H1 (cell line): ENCODE measurements around the gene ZNF106. TPM values are rescaled to one million over a fixed set of nuclear protein-coding genes. Genes with fewer than 3 reads are reported as not detected.

Experiments used
- CTCF ChIA-PET: fragments of 300-600 bp; sonication (Branson Sonifier 250); formaldehyde crosslinking; loops from one replicate; lab custom pipeline; 2021; ENCODE audit not compliant: partially characterized antibody; lab: Charles Lee
- POLR2A ChIA-PET: fragments of 300-600 bp; sonication (Branson Sonifier 250); formaldehyde crosslinking; loops from one replicate; lab custom pipeline; 2021; ENCODE audit warnings: inconsistent platforms; ENCODE audit not compliant: partially characterized antibody; lab: Charles Lee
- DNase-seq, 2 experiments: peaks; one replicate each; pipeline versions ENCODE4 v3.0.0 to v3.0.0-alpha.2; 2010 to 2022; ENCODE audit warnings: low spot score in 2 of 2, low read depth in 1 of 2, mixed read lengths in 1 of 2
- FAIRE-seq: peaks from 2 replicates; lab custom pipeline; 2011; peaks lifted over from hg19 to GRCh38; lab: Jason Lieb, UNC
- H2AFZ ChIP-seq: 2 replicates; pipeline ENCODE4 v1.8.1; 2012; ENCODE audit warnings: low read length, inconsistent platforms
- H2AK5ac ChIP-seq: 2 replicates; pipeline ENCODE4 v1.6.1; 2013; ENCODE audit warnings: low read depth, low read length
- H2BK120ac ChIP-seq: replicated peaks from 2 replicates; pipeline ENCODE3; 2013; ENCODE audit warnings: low read depth, low read length, inconsistent platforms
- H2BK12ac ChIP-seq: 2 replicates; pipeline ENCODE4 v1.6.1; 2013; ENCODE audit warnings: low read depth, low read length
- H2BK15ac ChIP-seq: 2 replicates; pipeline ENCODE4 v1.6.1; 2013; ENCODE audit warnings: low read length
- H2BK20ac ChIP-seq: 2 replicates; pipeline ENCODE4 v1.6.1; 2013; ENCODE audit warnings: low read length
- H2BK5ac ChIP-seq: 2 replicates; pipeline ENCODE4 v1.6.1; 2013; ENCODE audit warnings: low read depth, low read length
- H3K14ac ChIP-seq: 2 replicates; pipeline ENCODE4 v1.6.1; 2013; ENCODE audit warnings: inconsistent platforms; ENCODE audit not compliant: insufficient read length
- H3K18ac ChIP-seq: 2 replicates; pipeline ENCODE4 v1.6.1; 2013; ENCODE audit warnings: low read length; ENCODE audit errors: extremely low read depth
- H3K23ac ChIP-seq: 2 replicates; pipeline ENCODE4 v1.6.1; 2013; ENCODE audit warnings: inconsistent platforms; ENCODE audit not compliant: insufficient read length
- H3K23me2 ChIP-seq: 2 replicates; pipeline ENCODE4 v1.6.1; 2013; ENCODE audit warnings: low read depth, low read length
- H3K27ac ChIP-seq: 2 replicates; pipeline ENCODE4 v1.6.1; 2011; ENCODE audit warnings: low read depth, low read length, inconsistent platforms
- H3K27me3 ChIP-seq, 4 experiments: replicated peaks in 1 of 4; 1 replicate in 1 of 4; 2 replicates in 3 of 4; pipeline versions ENCODE4 v1.6.1 to v1.8.1; 2011 to 2013; ENCODE audit warnings: low read length in 3 of 4, mild to moderate bottlenecking in 3 of 4, inconsistent platforms in 2 of 4, mixed read lengths in 2 of 4, moderate library complexity in 1 of 4; ENCODE audit not compliant: control insufficient read depth in 3 of 4, insufficient read depth in 3 of 4; ENCODE audit errors: extremely low read depth in 1 of 4
- H3K36me3 ChIP-seq, 4 experiments: 2 replicates each; pipeline versions ENCODE4 v1.6.1 to v1.8.1; 2011 to 2013; ENCODE audit warnings: mild to moderate bottlenecking in 4 of 4, low read length in 3 of 4, moderate library complexity in 2 of 4, control low read depth in 1 of 4, inconsistent platforms in 1 of 4; ENCODE audit not compliant: insufficient read depth in 4 of 4, control insufficient read depth in 2 of 4
- H3K4ac ChIP-seq: replicated peaks from 2 replicates; pipeline ENCODE3; 2013; ENCODE audit warnings: low read length, low read depth, mixed read lengths, inconsistent platforms; ENCODE audit not compliant: insufficient read length
- H3K4me1 ChIP-seq, 4 experiments: replicated peaks in 1 of 4; 1 replicate in 1 of 4; 2 replicates in 3 of 4; pipeline versions ENCODE4 v1.6.1 to v1.8.1; 2011 to 2013; ENCODE audit warnings: low read length in 3 of 4, inconsistent platforms in 2 of 4, mixed read lengths in 1 of 4; ENCODE audit not compliant: insufficient read depth in 4 of 4, control insufficient read depth in 3 of 4
- H3K4me2 ChIP-seq, 2 experiments: 2 replicates each; pipeline versions ENCODE4 v1.6.1 to v1.8.1; 2011 to 2013; ENCODE audit warnings: low read depth in 2 of 2, low read length in 2 of 2, control low read depth in 1 of 2, inconsistent platforms in 1 of 2, mild to moderate bottlenecking in 1 of 2; ENCODE audit not compliant: insufficient read depth in 1 of 2
- H3K4me3 ChIP-seq, 4 experiments: fragments of 200-600, 300-600 bp in 1 of 4; sonication (generic), shearing (Covaris generic), sonication (Bioruptor Twin) in 1 of 4; 2 replicates each; pipeline versions ENCODE4 v1.5.1 to v1.8.1; 2011 to 2016; ENCODE audit warnings: low read length in 4 of 4, low read depth in 3 of 4, control low read depth in 2 of 4, inconsistent platforms in 2 of 4, mild to moderate bottlenecking in 2 of 4, mixed read lengths in 1 of 4, moderate library complexity in 1 of 4; ENCODE audit not compliant: insufficient read depth in 2 of 4; ENCODE audit errors: extremely low read depth in 1 of 4
- H3K56ac ChIP-seq: replicated peaks from 2 replicates; pipeline ENCODE3; 2013; ENCODE audit warnings: low read depth, mild to moderate bottlenecking, mixed read lengths, low read length, inconsistent platforms; ENCODE audit not compliant: insufficient read length
- H3K79me1 ChIP-seq: 2 replicates; pipeline ENCODE4 v1.6.1; 2013; ENCODE audit warnings: low read depth, low read length, control low read depth
- H3K79me2 ChIP-seq, 2 experiments: 2 replicates each; pipeline versions ENCODE4 v1.6.1 to v1.8.1; 2012 to 2013; ENCODE audit warnings: low read length in 2 of 2, mild to moderate bottlenecking in 2 of 2, inconsistent platforms in 1 of 2; ENCODE audit not compliant: insufficient read depth in 2 of 2, control insufficient read depth in 1 of 2
- H3K9ac ChIP-seq, 4 experiments: replicated peaks in 1 of 4; 1 replicate in 1 of 4; 2 replicates in 3 of 4; pipeline versions ENCODE4 v1.6.1 to v1.8.1; 2011 to 2013; ENCODE audit warnings: low read depth in 3 of 4, low read length in 3 of 4, control low read depth in 2 of 4, mild to moderate bottlenecking in 2 of 4, moderate library complexity in 2 of 4, inconsistent platforms in 1 of 4; ENCODE audit errors: extremely low read depth in 1 of 4
- H3K9me3 ChIP-seq, 2 experiments: 2 replicates each; pipeline versions ENCODE4 v1.6.1 to v1.8.1; 2012 to 2013; ENCODE audit warnings: mild to moderate bottlenecking in 2 of 2, moderate library complexity in 2 of 2, control low read depth in 1 of 2, inconsistent platforms in 1 of 2, low read depth in 1 of 2, low read length in 1 of 2, mixed read lengths in 1 of 2; ENCODE audit not compliant: insufficient read depth in 2 of 2
- H4K20me1 ChIP-seq, 2 experiments: replicated peaks in 1 of 2; 2 replicates each; pipeline versions ENCODE3 to v1.8.1; 2011 to 2013; ENCODE audit warnings: inconsistent platforms in 2 of 2, low read length in 2 of 2, mild to moderate bottlenecking in 1 of 2; ENCODE audit not compliant: insufficient read depth in 2 of 2, control insufficient read depth in 1 of 2
- H4K5ac ChIP-seq: 2 replicates; pipeline ENCODE4 v1.6.1; 2013; ENCODE audit warnings: low read length, low read depth, mixed read lengths, inconsistent platforms; ENCODE audit not compliant: insufficient read length
- H4K8ac ChIP-seq: 2 replicates; pipeline ENCODE4 v1.8.0; 2013; ENCODE audit warnings: mild to moderate bottlenecking, moderate library complexity, low read length, inconsistent platforms; ENCODE audit not compliant: insufficient read depth; ENCODE audit errors: extremely low read depth
- H4K91ac ChIP-seq: replicated peaks from 2 replicates; pipeline ENCODE3; 2013; ENCODE audit warnings: low read length, mixed read lengths, inconsistent platforms; ENCODE audit not compliant: insufficient read length
- EGR1 ChIP-seq: IDR thresholded peaks from 2 replicates; pipeline ENCODE4 v1.6.1; 2011; ENCODE audit warnings: low read depth, low read length, borderline replicate concordance
- POLR2A ChIP-seq, 2 experiments: IDR thresholded peaks; 1 replicate in 1 of 2; 2 replicates in 1 of 2; pipeline ENCODE4 v1.6.1; 2011; ENCODE audit warnings: low read depth in 2 of 2, low read length in 2 of 2, mild to moderate bottlenecking in 2 of 2; ENCODE audit errors: control extremely low read depth in 1 of 2
- TCF12 ChIP-seq: IDR thresholded peaks from 2 replicates; pipeline ENCODE4 v1.6.1; 2011; ENCODE audit warnings: low read depth, mild to moderate bottlenecking, low read length
- TEAD4 ChIP-seq: IDR thresholded peaks from 2 replicates; pipeline ENCODE4 v1.6.1; 2012; ENCODE audit warnings: low read depth, low read length, inconsistent platforms, mixed read lengths
- WGBS, 2 experiments: shearing (Covaris generic) in 1 of 2; methylation state at CpG; one replicate each; pipeline versions ENCODE4 v1.1.6 to v1.1.7; 2013 to 2015; ENCODE audit warnings: low lambda C conversion rate in 2 of 2, mixed read lengths in 2 of 2, inconsistent platforms in 1 of 2, low coverage in 1 of 2, missing lambda C conversion rate in 1 of 2; ENCODE audit not compliant: insufficient replicate concordance in 2 of 2, insufficient coverage in 1 of 2, insufficient read length in 1 of 2; ENCODE audit errors: extremely low coverage in 1 of 2, missing lambda C conversion rate in 1 of 2; 5-methylcytosine and 5-hydroxymethylcytosine counted together
- polyA plus RNA-seq, 7 experiments: library from polyadenylated mRNA; depleted of rRNA in 3 of 7; stranded (reverse) in 5 of 7; unstranded in 2 of 7; fragments of >200 nt in 5 of 7; fragments of 200-250 nt in 2 of 7; gene quantifications; 1 replicate in 5 of 7; 2 replicates in 1 of 7; 4 replicates in 1 of 7; pipeline versions ENCODE4 v1.2.1 to v1.2.3, GENCODE V29; 2011 to 2013; ENCODE audit warnings: missing spikeins in 2 of 7, mixed read lengths in 2 of 7
- total RNA-seq: library from RNA; stranded (reverse); fragmentation: NEBNext Ultra II Directional; extraction: Animal tissue kit (Norgen Biotek cat#: 25700); gene quantifications from 2 replicates; pipeline ENCODE4 v1.2.1, GENCODE V29; 2021

Gene ZNF106
- total and polyA plus RNA-seq, 2 of the 8 experiments (the other 6 are each of a cell fraction or from before 2014, with no cell fraction given): 18.2 to 62.0 TPM

- H3K36me3 ChIP-seq: peaks cover 5 to 41% (median 20%) of the 10 kb centered on the region in 4 experiments; a peak in 7 of 8 replicates
- ChIA-PET POLR2A (no interaction called here), CTCF (no interaction called here)
- H4K91ac ChIP-seq: no peak overlapping the region
- H3K4me2 ChIP-seq: no peak overlapping the region
- TF ChIP-seq TCF12 (no peak), TEAD4 (no peak), POLR2A (IDR thresholded peaks at IDR 0.05; ENCODE audit: control extremely low read depth in 1 of 2, low read depth in 2 of 2, low read length in 2 of 2) (no peak), EGR1 (no peak)
- H3K9me3 ChIP-seq: no peaks in the 10 kb centered on the region
- H4K8ac ChIP-seq: no peak overlapping the region
- H3K9ac ChIP-seq: no peak overlapping the region
- no peaks in the 10 kb centered on the region for H3K79me2 ChIP-seq
- H3K27ac ChIP-seq: no peak overlapping the region
- no peaks in the 10 kb centered on the region for H3K79me1 ChIP-seq
- H3K4me1 ChIP-seq: no peaks in the 10 kb centered on the region
- H3K4me3 ChIP-seq: no peak overlapping the region
- H2BK20ac ChIP-seq: no peak overlapping the region
- no peak overlapping the region for H2AK5ac ChIP-seq
- H3K23me2 ChIP-seq: no peaks in the 10 kb centered on the region
- H2BK15ac ChIP-seq: no peak overlapping the region
- no peak overlapping the region for H3K23ac ChIP-seq
- FAIRE-seq: no peak
- H3K4ac ChIP-seq: no peak overlapping the region
- H2AFZ ChIP-seq: no peak overlapping the region
- no peak overlapping the region for H2BK120ac ChIP-seq
- no peak overlapping the region for H2BK12ac ChIP-seq
- H2BK5ac ChIP-seq: no peak overlapping the region
- no peaks in the 10 kb centered on the region for H4K20me1 ChIP-seq
- H3K18ac ChIP-seq: no peak overlapping the region
- no peak overlapping the region for H4K5ac ChIP-seq
- DNase-seq: no peak
- H3K56ac ChIP-seq: no peak overlapping the region
- H3K14ac ChIP-seq: no peak overlapping the region
- 89% methylated on average over 13 of the region's 13 CpGs; no CpG with 5 or more reads in 1 of the 2 experiments for WGBS, 2 experiments
- no peaks in the 10 kb centered on the region for H3K27me3 ChIP-seq
Measured at GRCh38 chr15:42449770-42450424, 41.0 kb downstream of the ZNF106 start.
